ENCODE results near the gene TREH. TPM values are rescaled to one million over a fixed set of nuclear protein-coding genes. Genes with fewer than 3 reads are reported as not detected.
"Not testable (repeated sequence)": the region's sequence is repeated elsewhere in the genome, so short reads cannot be mapped to it uniquely, and the experiment has no call there.

The TREH gene
- under 1 TPM in 1 of 2 donors, not detected in 1; 0.17 TPM for total RNA-seq
- 1 to 10 TPM in 1 of 2 donors, under 1 TPM in 1; 0.19 to 1.1 TPM for polyA plus RNA-seq
- long read RNA-seq, donor 1: 0 reads
- long read RNA-seq, donor 2: 0 reads
- long read RNA-seq, donor 3: 0 reads
- long read RNA-seq, donor 4: 0 reads
- long read RNA-seq, donor 5: 0 reads

GRCh38 chr11:118679483-118679882, at the start of gene TREH:
TSS of gene TREH (minus strand) at chr11:118679650. CDS start at chr11:118679627, 23 bp downstream.
- Histone ChIP-seq H3K9ac (ENCODE audit: insufficient read depth in 1 of 2, low read length in 2 of 2) (no peak within 1 kb of the TSS), H3K27me3 (ENCODE audit: control insufficient read depth in 3 of 3, insufficient read depth in 3 of 3, low read length in 2 of 3) (peaks cover 0 to 4% (median 0%) of the 10 kb centered on the region in 3 donors), H3K9me3 (ENCODE audit: control insufficient read depth in 4 of 4, insufficient read depth in 3 of 4, low read length in 3 of 4) (peaks cover 0 to 2% (median 0%) of the 10 kb centered on the region in 4 donors), H3K36me3 (ENCODE audit: control insufficient read depth in 4 of 4, insufficient read depth in 4 of 4, low read length in 4 of 4) (no peaks in the 10 kb centered on the region), H3K27ac (ENCODE audit: low read depth in 1 of 2, low read length in 1 of 2) (no peak within 1 kb of the TSS), H3K4me1 (ENCODE audit: control insufficient read depth in 5 of 5, insufficient read depth in 5 of 5, low read length in 5 of 5) (no peaks in the 10 kb centered on the region), H3K4me3 (no peak within 1 kb of the TSS)
- DNase-seq: no peak
- ATAC-seq (ENCODE audit: insufficient read depth, low FRiP score): peak; percentile 19
- 78 to 90% methylated on average over 5 of the region's 5 CpGs for WGBS, 2 donors
- TF ChIP-seq, protein P1, sequence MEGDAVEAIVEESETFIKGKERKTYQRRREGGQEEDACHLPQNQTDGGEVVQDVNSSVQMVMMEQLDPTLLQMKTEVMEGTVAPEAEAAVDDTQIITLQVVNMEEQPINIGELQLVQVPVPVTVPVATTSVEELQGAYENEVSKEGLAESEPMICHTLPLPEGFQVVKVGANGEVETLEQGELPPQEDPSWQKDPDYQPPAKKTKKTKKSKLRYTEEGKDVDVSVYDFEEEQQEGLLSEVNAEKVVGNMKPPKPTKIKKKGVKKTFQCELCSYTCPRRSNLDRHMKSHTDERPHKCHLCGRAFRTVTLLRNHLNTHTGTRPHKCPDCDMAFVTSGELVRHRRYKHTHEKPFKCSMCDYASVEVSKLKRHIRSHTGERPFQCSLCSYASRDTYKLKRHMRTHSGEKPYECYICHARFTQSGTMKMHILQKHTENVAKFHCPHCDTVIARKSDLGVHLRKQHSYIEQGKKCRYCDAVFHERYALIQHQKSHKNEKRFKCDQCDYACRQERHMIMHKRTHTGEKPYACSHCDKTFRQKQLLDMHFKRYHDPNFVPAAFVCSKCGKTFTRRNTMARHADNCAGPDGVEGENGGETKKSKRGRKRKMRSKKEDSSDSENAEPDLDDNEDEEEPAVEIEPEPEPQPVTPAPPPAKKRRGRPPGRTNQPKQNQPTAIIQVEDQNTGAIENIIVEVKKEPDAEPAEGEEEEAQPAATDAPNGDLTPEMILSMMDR (IDR thresholded peaks at IDR 0.05; ENCODE audit: control extremely low read depth, extremely low read depth): no peak

- H3K36me3 ChIP-seq (ENCODE audit: control insufficient read depth in 4 of 4, insufficient read depth in 4 of 4, low read length in 4 of 4): not testable (repeated sequence)
Measured at GRCh38 chr11:118728112-118728511, 48.7 kb upstream of the TREH start.

DNA sequence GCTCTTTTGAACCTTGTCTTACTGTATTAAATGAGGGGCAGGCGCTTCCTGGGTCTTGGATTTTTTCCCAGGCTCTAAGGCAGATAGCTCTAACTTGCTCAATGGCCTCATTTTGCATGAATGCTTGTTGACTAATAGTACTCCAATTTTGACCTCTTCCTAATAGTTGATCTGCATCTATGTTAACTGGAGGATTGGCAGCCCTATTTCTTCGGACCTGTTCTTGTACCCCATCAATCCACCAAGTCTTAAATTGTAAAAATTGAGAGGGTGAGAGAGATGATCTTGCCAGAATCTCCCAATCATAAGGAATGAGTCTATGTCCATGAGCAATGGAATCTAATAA, 48.2 kb upstream of the TREH start:
- not testable (repeated sequence) for H3K4me1 ChIP-seq (ENCODE audit: control insufficient read depth in 5 of 5, insufficient read depth in 5 of 5, low read length in 5 of 5); DNase-seq; H3K36me3 ChIP-seq (ENCODE audit: control insufficient read depth in 4 of 4, insufficient read depth in 4 of 4, low read length in 4 of 4); H3K9ac ChIP-seq (ENCODE audit: insufficient read depth in 1 of 2, low read length in 2 of 2); H3K27ac ChIP-seq (ENCODE audit: low read depth in 1 of 2, low read length in 1 of 2); ATAC-seq (ENCODE audit: insufficient read depth, low FRiP score); H3K27me3 ChIP-seq (ENCODE audit: control insufficient read depth in 3 of 3, insufficient read depth in 3 of 3, low read length in 2 of 3); H3K9me3 ChIP-seq (ENCODE audit: control insufficient read depth in 4 of 4, insufficient read depth in 3 of 4, low read length in 3 of 4); H3K4me3 ChIP-seq
- WGBS, 2 donors: 46 to 83% methylated on average over 1 to 2 of the region's 2 CpGs

More at GRCh38 chr11:118728112-118728511, 48.7 kb upstream of the TREH start:
- not testable (repeated sequence) for H3K9ac ChIP-seq (ENCODE audit: insufficient read depth in 1 of 2, low read length in 2 of 2); H3K9me3 ChIP-seq (ENCODE audit: control insufficient read depth in 4 of 4, insufficient read depth in 3 of 4, low read length in 3 of 4); H3K27me3 ChIP-seq (ENCODE audit: control insufficient read depth in 3 of 3, insufficient read depth in 3 of 3, low read length in 2 of 3); ATAC-seq (ENCODE audit: insufficient read depth, low FRiP score); DNase-seq; H3K27ac ChIP-seq (ENCODE audit: low read depth in 1 of 2, low read length in 1 of 2); H3K4me3 ChIP-seq; H3K4me1 ChIP-seq (ENCODE audit: control insufficient read depth in 5 of 5, insufficient read depth in 5 of 5, low read length in 5 of 5)
- 87 to 91% methylated on average over 10 of the region's 10 CpGs for WGBS, 2 donors

DNA sequence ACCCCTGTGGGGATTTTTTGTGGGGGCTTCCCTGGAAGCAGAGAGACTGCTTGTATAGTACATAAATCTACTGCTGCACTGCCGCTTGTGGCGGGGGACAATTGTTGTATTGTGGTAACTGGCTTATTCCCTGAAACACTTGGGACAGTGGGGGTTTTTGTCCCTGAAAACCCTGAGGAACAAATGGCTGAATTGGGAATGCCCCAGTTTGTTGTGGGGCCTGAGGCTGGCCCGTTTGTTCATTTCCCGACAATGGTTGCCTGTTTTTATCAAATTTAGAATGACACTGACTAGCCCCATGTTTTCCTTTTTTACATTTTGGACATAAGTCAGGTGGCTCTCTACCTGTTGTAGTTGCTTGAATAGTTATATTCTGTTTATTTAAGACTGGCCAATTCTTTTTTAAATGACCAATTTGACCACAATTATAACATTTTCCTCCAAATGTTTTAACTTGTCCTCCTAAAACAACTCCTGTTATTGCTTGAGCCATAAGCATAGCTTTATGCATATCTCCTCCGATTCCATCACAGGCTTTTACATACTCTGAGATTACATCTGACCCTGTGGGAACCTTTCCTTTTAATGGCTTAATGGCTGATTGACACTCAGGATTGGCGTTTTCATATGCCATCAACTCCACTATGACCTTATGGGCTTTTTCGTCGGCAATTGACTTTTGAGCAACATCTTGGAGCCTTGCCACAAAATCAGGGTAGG, 47.7 kb upstream of the TREH start:
- not testable (repeated sequence) for H3K4me3 ChIP-seq; DNase-seq; H3K27me3 ChIP-seq (ENCODE audit: control insufficient read depth in 3 of 3, insufficient read depth in 3 of 3, low read length in 2 of 3); H3K36me3 ChIP-seq (ENCODE audit: control insufficient read depth in 4 of 4, insufficient read depth in 4 of 4, low read length in 4 of 4); ATAC-seq (ENCODE audit: insufficient read depth, low FRiP score); H3K9ac ChIP-seq (ENCODE audit: insufficient read depth in 1 of 2, low read length in 2 of 2); H3K4me1 ChIP-seq (ENCODE audit: control insufficient read depth in 5 of 5, insufficient read depth in 5 of 5, low read length in 5 of 5); H3K9me3 ChIP-seq (ENCODE audit: control insufficient read depth in 4 of 4, insufficient read depth in 3 of 4, low read length in 3 of 4); H3K27ac ChIP-seq (ENCODE audit: low read depth in 1 of 2, low read length in 1 of 2)
- WGBS, 2 donors: 66 to 83% methylated on average over 8 of the region's 8 CpGs

DNA sequence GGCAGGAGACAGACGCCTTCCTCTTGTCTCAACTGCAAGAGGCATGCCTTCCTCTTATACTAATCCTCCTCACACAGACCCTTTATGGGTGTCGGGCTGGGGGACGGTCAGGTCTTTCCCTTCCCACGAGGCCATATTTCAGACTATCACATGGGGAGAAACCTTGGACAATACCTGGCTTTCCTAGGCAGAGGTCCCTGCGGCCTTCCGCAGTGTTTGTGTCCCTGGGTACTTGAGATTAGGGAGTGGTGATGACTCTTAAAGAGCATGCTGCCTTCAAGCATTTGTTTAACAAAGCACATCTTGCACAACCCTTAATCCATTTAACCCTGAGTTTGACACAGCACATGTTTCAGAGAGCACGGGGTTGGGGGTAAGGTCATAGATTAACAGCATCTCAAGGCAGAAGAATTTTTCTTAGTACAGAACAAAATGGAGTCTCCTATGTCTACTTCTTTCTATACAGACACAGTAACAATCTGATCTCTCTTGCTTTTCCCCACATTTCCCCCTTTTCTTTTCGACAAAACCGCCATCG, 42.1 kb upstream of the TREH start:
- H3K9ac ChIP-seq (ENCODE audit: insufficient read depth in 1 of 2, low read length in 2 of 2); H3K27me3 ChIP-seq (ENCODE audit: control insufficient read depth in 3 of 3, insufficient read depth in 3 of 3, low read length in 2 of 3); H3K27ac ChIP-seq (ENCODE audit: low read depth in 1 of 2, low read length in 1 of 2); H3K4me3 ChIP-seq; H3K9me3 ChIP-seq (ENCODE audit: control insufficient read depth in 4 of 4, insufficient read depth in 3 of 4, low read length in 3 of 4); H3K4me1 ChIP-seq (ENCODE audit: control insufficient read depth in 5 of 5, insufficient read depth in 5 of 5, low read length in 5 of 5); ATAC-seq (ENCODE audit: insufficient read depth, low FRiP score); H3K36me3 ChIP-seq (ENCODE audit: control insufficient read depth in 4 of 4, insufficient read depth in 4 of 4, low read length in 4 of 4); DNase-seq: not testable (repeated sequence)
- WGBS, 2 donors: 71 to 85% methylated on average over 4 to 5 of the region's 10 CpGs

DNA sequence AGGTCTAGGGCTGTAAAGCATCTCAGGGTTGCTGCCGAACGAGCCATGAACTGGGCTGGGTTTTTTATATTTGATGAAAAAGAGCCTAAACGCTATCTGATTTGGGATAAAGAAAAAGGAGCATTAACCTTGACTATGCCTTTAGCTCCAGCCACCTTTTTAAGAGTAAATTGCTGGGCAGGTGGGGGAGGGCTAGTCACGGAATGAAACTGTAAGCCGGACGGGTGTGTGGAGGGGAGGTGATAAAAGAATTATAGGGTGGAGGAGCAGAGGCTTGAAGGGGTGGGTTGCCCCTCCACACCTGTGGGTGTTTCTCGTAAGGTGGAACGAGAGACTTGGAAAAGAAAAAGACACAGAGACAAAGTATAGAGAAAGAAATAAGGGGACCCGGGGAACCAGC, 41.3 kb upstream of the TREH start:
- H3K9me3 ChIP-seq (ENCODE audit: control insufficient read depth in 4 of 4, insufficient read depth in 3 of 4, low read length in 3 of 4); H3K9ac ChIP-seq (ENCODE audit: insufficient read depth in 1 of 2, low read length in 2 of 2); DNase-seq; H3K4me3 ChIP-seq; H3K27me3 ChIP-seq (ENCODE audit: control insufficient read depth in 3 of 3, insufficient read depth in 3 of 3, low read length in 2 of 3); H3K27ac ChIP-seq (ENCODE audit: low read depth in 1 of 2, low read length in 1 of 2); H3K4me1 ChIP-seq (ENCODE audit: control insufficient read depth in 5 of 5, insufficient read depth in 5 of 5, low read length in 5 of 5); ATAC-seq (ENCODE audit: insufficient read depth, low FRiP score); H3K36me3 ChIP-seq (ENCODE audit: control insufficient read depth in 4 of 4, insufficient read depth in 4 of 4, low read length in 4 of 4): not testable (repeated sequence)
- 42 to 79% methylated on average over 6 to 8 of the region's 9 CpGs for WGBS, 2 donors

DNA sequence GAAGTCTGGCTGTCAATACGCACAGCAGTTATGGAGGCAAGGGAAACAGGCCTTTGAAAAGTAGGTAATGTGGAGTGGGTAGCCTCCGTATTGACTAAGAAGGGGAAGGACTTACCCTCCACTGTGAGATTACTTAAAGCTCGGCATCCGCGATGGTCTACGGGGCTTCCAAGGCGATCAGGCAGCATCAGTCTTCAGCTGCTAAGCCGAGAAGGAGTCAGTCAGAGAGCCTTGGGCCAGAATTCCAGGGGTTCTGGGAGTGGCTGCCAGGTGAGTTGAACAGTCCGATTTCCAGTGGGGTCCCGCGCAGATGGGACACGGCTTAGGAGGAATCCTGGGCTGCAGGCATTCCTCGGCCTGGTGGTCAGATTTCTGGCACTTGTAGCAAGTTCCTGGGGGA, 40.6 kb upstream of the TREH start:
- 54 to 75% methylated on average over 12 of the region's 13 CpGs for WGBS, 2 donors
- H3K4me3 ChIP-seq; H3K9me3 ChIP-seq (ENCODE audit: control insufficient read depth in 4 of 4, insufficient read depth in 3 of 4, low read length in 3 of 4); H3K27me3 ChIP-seq (ENCODE audit: control insufficient read depth in 3 of 3, insufficient read depth in 3 of 3, low read length in 2 of 3); H3K9ac ChIP-seq (ENCODE audit: insufficient read depth in 1 of 2, low read length in 2 of 2); DNase-seq; H3K4me1 ChIP-seq (ENCODE audit: control insufficient read depth in 5 of 5, insufficient read depth in 5 of 5, low read length in 5 of 5); H3K27ac ChIP-seq (ENCODE audit: low read depth in 1 of 2, low read length in 1 of 2); H3K36me3 ChIP-seq (ENCODE audit: control insufficient read depth in 4 of 4, insufficient read depth in 4 of 4, low read length in 4 of 4); ATAC-seq (ENCODE audit: insufficient read depth, low FRiP score): not testable (repeated sequence)

All from lung (tissue), 16 donors.